Measurements from ENCODE around the gene GDAP1L1. TPM values are rescaled to one million over a fixed set of nuclear protein-coding genes. Genes with fewer than 3 reads are reported as not detected.
"Not testable (repeated sequence)": the region's sequence is repeated elsewhere in the genome, so short reads cannot be mapped to it uniquely, and the experiment has no call there.

Gene GDAP1L1
- total RNA-seq, 2 donors from 2014 or later = not detected

DNA sequence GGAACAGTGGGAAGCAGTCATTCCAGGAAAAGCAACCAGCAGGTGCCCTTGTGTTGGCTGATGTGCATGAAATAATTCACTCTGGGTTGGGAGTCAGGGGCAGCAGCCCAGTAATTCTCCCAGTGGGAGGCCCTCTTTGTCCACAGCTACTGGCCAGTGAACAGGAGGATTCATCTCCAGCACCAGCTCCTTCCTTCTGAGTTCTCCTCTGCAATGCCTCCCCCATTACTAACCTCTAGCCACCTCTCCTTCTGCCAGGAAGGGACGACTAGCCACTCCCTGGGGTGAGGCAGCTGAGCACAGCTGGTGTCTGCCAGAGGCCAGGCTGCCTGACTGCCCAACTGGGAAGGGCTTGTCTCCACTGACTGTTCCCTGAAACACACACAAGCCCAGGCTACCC is 77.2 kb downstream of the GDAP1L1 start:
- Histone ChIP-seq H3K27me3 (no peaks in the 10 kb centered on the region), H3K4me3 (no peak overlapping the region), H3K9me3 (no peaks in the 10 kb centered on the region), H3K4me1 (peaks cover 8% of the 10 kb centered on the region), H3K27ac (no peak overlapping the region), H3K36me3 (replicated peaks in 1 of 2; ENCODE audit: insufficient read depth in 1 of 2, low read depth in 2 of 2) (no peaks in the 10 kb centered on the region)
- no peak for DNase-seq
- intact Hi-C loops (cut with DNase I) = no loop called here
- WGBS, 2 donors = 11 to 33% methylated on average over 1 of the region's 1 CpG
- TF ChIP-seq, protein P1, sequence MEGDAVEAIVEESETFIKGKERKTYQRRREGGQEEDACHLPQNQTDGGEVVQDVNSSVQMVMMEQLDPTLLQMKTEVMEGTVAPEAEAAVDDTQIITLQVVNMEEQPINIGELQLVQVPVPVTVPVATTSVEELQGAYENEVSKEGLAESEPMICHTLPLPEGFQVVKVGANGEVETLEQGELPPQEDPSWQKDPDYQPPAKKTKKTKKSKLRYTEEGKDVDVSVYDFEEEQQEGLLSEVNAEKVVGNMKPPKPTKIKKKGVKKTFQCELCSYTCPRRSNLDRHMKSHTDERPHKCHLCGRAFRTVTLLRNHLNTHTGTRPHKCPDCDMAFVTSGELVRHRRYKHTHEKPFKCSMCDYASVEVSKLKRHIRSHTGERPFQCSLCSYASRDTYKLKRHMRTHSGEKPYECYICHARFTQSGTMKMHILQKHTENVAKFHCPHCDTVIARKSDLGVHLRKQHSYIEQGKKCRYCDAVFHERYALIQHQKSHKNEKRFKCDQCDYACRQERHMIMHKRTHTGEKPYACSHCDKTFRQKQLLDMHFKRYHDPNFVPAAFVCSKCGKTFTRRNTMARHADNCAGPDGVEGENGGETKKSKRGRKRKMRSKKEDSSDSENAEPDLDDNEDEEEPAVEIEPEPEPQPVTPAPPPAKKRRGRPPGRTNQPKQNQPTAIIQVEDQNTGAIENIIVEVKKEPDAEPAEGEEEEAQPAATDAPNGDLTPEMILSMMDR (IDR thresholded peaks at IDR 0.05) = no peak
- no peak for TF ChIP-seq POLR2A (IDR thresholded peaks at IDR 0.05)
- ATAC-seq = no peak

DNA sequence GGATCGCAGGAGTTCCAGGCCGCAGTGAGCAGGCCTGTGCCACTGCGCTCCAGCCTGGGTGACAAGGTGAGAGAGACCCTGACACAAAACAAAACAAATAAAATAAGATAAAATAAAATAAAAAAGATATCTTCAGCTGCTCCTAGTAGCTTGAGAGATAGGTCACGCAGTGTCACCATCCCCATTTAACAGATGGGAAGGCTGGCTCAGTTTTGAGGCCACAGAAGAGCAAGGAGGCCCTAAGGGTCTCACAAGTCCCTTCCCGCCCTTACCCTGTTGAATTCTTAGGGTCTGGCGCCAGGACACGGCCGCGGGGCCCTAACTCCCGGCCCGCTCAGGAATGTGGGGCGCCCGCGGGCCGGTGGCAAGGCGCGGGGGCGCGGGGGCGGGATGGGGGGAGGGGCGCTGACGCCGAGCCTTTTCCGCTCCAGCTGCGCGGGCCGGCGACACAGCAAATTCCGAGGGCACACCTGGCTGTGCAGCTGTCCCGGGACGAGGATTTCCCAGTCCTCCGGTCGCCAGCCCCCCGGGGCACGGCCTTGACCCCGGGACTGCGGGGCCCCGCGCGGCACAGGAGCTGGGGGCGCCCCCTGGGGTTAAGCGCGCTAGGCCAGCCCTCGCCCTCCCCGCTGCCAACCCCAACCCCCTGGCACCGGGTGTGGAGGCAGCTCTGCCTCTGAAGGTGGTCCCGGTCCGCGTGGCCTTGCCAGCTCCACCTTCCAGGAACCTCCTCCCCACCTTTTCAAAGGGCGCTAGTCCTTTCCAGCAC is 79.5 kb downstream of the GDAP1L1 start:
- peak overlapping the region in 1 of 4 donors; percentile 24 for H3K27ac ChIP-seq

DNA sequence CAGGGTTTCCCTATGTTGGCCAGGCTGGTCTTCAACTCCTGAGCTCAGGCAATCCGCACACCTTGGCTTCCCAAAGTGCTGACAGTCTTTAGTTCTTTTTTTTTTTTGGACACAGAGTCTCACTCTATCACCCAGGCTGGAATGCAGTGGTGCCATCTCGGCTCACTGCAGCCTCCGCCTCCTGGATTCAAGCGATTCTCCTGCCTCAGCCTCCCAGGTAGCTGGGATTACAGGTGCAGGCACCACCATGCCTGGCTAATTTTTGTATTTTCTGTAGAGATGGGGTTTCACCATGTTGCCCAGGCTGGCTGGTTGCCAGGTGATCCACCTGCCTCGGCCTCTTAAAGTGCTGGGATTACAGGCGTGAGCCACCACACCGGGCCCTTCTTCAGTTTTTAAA is 80.6 kb downstream of the GDAP1L1 start:
- H3K36me3 ChIP-seq (replicated peaks in 1 of 2; ENCODE audit: insufficient read depth in 1 of 2, low read depth in 2 of 2); intact Hi-C loops (cut with DNase I); DNase-seq; ATAC-seq; H3K9me3 ChIP-seq; H3K27me3 ChIP-seq; H3K4me3 ChIP-seq; H3K27ac ChIP-seq; H3K4me1 ChIP-seq: not testable (repeated sequence)
- 93 to 95% methylated on average over 7 of the region's 7 CpGs for WGBS, 2 donors

More for the DNA sequence above, 79.5 kb downstream of the GDAP1L1 start:
- Histone ChIP-seq H3K4me3 (no peak overlapping the region), H3K27me3 (no peaks in the 10 kb centered on the region), H3K4me1 (peaks cover 8% of the 10 kb centered on the region), H3K36me3 (replicated peaks in 1 of 2; ENCODE audit: insufficient read depth in 1 of 2, low read depth in 2 of 2) (no peaks in the 10 kb centered on the region), H3K9me3 (no peaks in the 10 kb centered on the region)
- 13 to 82% methylated on average over 6 to 50 of the region's 50 CpGs for WGBS, 2 donors
- peak; percentile 47 for ATAC-seq
- TF ChIP-seq, protein P1 (IDR thresholded peaks at IDR 0.05) = no peak
- TF ChIP-seq POLR2A (IDR thresholded peaks at IDR 0.05) = no peak
- DNase-seq = peak; percentile 28 to 50 (median 30)
- intact Hi-C loops (cut with DNase I) = no loop called here

DNA sequence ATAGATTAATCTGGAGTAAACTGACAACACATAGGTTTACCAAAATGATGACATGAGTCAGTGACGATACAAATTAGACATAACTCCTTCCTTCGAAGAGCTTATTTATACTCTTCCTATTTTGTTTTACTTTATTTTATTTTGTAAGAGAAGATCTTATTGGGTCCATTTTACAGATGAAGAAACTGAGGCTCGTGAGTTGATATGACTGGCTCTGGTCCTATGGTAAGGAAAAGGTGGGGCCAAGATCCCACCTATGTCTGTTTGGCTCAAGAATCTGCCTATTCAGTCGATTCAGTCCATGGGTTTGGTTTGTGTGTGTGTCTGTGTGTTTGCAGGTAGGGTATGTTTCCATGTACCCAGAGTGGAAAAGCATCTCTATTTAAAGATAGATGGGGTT is 81.3 kb downstream of the GDAP1L1 start:
- H3K9me3 ChIP-seq = no peaks in the 10 kb centered on the region
- intact Hi-C loops (cut with DNase I) = no loop called here
- TF ChIP-seq POLR2A (IDR thresholded peaks at IDR 0.05) = no peak
- TF ChIP-seq, protein P1 (IDR thresholded peaks at IDR 0.05) = no peak
- no peaks in the 10 kb centered on the region for H3K36me3 ChIP-seq (replicated peaks in 1 of 2; ENCODE audit: insufficient read depth in 1 of 2, low read depth in 2 of 2)
- H3K4me1 ChIP-seq = peaks cover 8% of the 10 kb centered on the region
- ATAC-seq (no peak), DNase-seq (no peak)
- no peak overlapping the region for H3K4me3 ChIP-seq
- H3K27me3 ChIP-seq = no peaks in the 10 kb centered on the region
- 81 to 89% methylated on average over 4 of the region's 4 CpGs for WGBS, 2 donors
- H3K27ac ChIP-seq = no peak overlapping the region

Other genes starting within 250 kb of the GDAP1L1 start
- 1 to 10 TPM; 1.6 to 2.1 TPM for gene JPH2, start 60.1 kb upstream of the GDAP1L1 start, total RNA-seq
- gene OSER1, start 36.5 kb upstream of the GDAP1L1 start, total RNA-seq = 10 to 100 TPM in 1 of 2 donors, 1 to 10 TPM in 1; 2.0 to 17.1 TPM
- gene FITM2, start 63.9 kb downstream of the GDAP1L1 start, total RNA-seq = 10 to 100 TPM in 1 of 2 donors, 1 to 10 TPM in 1; 7.0 to 17.1 TPM
- gene R3HDML, start 89.7 kb downstream of the GDAP1L1 start, total RNA-seq = not detected
- gene HNF4A, start 108.4 kb downstream of the GDAP1L1 start, total RNA-seq = 10 to 100 TPM; 28.3 to 28.5 TPM
- gene TTPAL, start 228.6 kb downstream of the GDAP1L1 start, total RNA-seq = 1 to 10 TPM; 8.3 to 9.9 TPM

All from body of pancreas (tissue), 4 donors.